ENCODE results near the gene LSM7.
A peak's percentile ranks its signal among the peaks of the same experiment; 100 is the strongest.

The LSM7 gene

GRCh38 chr19:2328401-2329148 lies at the start of gene LSM7, which contains the start of gene SPPL2B:
Gene LSM7, minus strand, starts transcription at chr19:2328586. Its CDS starts 20 bp downstream, at chr19:2328566.
Gene SPPL2B, plus strand, starts transcription at chr19:2328684. Its CDS starts 26 bp downstream, at chr19:2328710.
- DNase-seq = peak; percentile 92

- DNase-seq = no peak
Measured at GRCh38 chr19:2376784-2377519, 48.6 kb upstream of the LSM7 start.

- no peak for DNase-seq
Measured at GRCh38 chr19:2375353-2376121, 47.2 kb upstream of the LSM7 start.

GRCh38 chr19:2374808-2375207 lies 46.4 kb upstream of the LSM7 start:
- no peak for DNase-seq

GRCh38 chr19:2372076-2372612 lies 43.8 kb upstream of the LSM7 start:
- no peak for DNase-seq

GRCh38 chr19:2371656-2372055 lies 43.3 kb upstream of the LSM7 start:
- DNase-seq = no peak

- DNase-seq = no peak
Measured at GRCh38 chr19:2365201-2365970, 37.0 kb upstream of the LSM7 start.

GRCh38 chr19:2363419-2363818 lies 35.0 kb upstream of the LSM7 start:
- no peak for DNase-seq

GRCh38 chr19:2362970-2363300 lies 34.5 kb upstream of the LSM7 start:
- DNase-seq = no peak

GRCh38 chr19:2362046-2362969 lies 33.9 kb upstream of the LSM7 start:
- no peak for DNase-seq

- DNase-seq = no peak
Measured at GRCh38 chr19:2361246-2362045, 33.1 kb upstream of the LSM7 start.

- no peak for DNase-seq
Measured at GRCh38 chr19:2360833-2361232, 32.4 kb upstream of the LSM7 start.

GRCh38 chr19:2359992-2360685 lies 31.8 kb upstream of the LSM7 start, which contains the start of gene TMPRSS9:
Gene TMPRSS9, plus strand, starts transcription at chr19:2360265. Its CDS starts 29,521 bp downstream, at chr19:2389786.
- no peak for DNase-seq

- DNase-seq = no peak
Measured at GRCh38 chr19:2358548-2359173, 30.3 kb upstream of the LSM7 start.

GRCh38 chr19:2357279-2358206 lies 29.2 kb upstream of the LSM7 start:
- no peak for DNase-seq

- no peak for DNase-seq
Measured at GRCh38 chr19:2356036-2356646, 27.8 kb upstream of the LSM7 start.

GRCh38 chr19:2355168-2356035 lies 27.0 kb upstream of the LSM7 start:
- no peak for DNase-seq
